Ovary (tissue), 9 donors: ENCODE results near the gene SIK2. TPM values are rescaled to one million over a fixed set of nuclear protein-coding genes. Genes with fewer than 3 reads are reported as not detected.

Experiments
- DNase-seq, 5 donors: peaks; one replicate each; pipeline ENCODE4 v3.0.0-alpha.2; 2019 to 2020
- H3K27ac ChIP-seq, 2 donors: fragments of 200-600 bp; one replicate each; pipeline versions ENCODE4 v1.5.1 to v1.8.0; 2019 to 2022
- H3K27me3 ChIP-seq: fragments of 200-600 bp; one replicate; pipeline ENCODE4 v1.8.0; 2022
- H3K36me3 ChIP-seq: fragments of 200-600 bp; sonication (generic); one replicate; pipeline ENCODE4 v1.5.1; 2019
- H3K4me1 ChIP-seq: one replicate; pipeline ENCODE4 v1.8.1; 2013; ENCODE audit warnings: mild to moderate bottlenecking, moderate library complexity; ENCODE audit not compliant: insufficient read depth
- H3K4me3 ChIP-seq: fragments of 200-600 bp; sonication (generic); one replicate; pipeline ENCODE4 v1.5.1; 2017
- H3K9me3 ChIP-seq, 2 donors: fragments of 200-600 bp in 1 of 2; sonication (generic) in 1 of 2; one replicate each; pipeline versions ENCODE4 v1.5.1 to v1.8.1; 2013 to 2019; ENCODE audit warnings: mild to moderate bottlenecking in 1 of 2, moderate library complexity in 1 of 2
- EP300 ChIP-seq: sonication (generic); formaldehyde crosslinking; IDR thresholded peaks from one replicate; pipeline ENCODE4 v1.6.1; 2017; ENCODE audit warnings: antibody characterized with exemption
- POLR2A ChIP-seq: fragments of 450-650 bp; IDR thresholded peaks from one replicate; pipeline ENCODE4 v1.6.1; 2017; ENCODE audit warnings: antibody characterized with exemption, mild to moderate bottlenecking, moderate library complexity
- WGBS, 3 donors: extraction: QIAGEN DNeasy Blood & Tissue Kit in 1 of 3; methylation state at CpG; one replicate each; pipeline versions ENCODE4 v1.1.5 to v1.1.7; 2013 to 2017; 5-methylcytosine and 5-hydroxymethylcytosine counted together
- intact Hi-C, 4 donors: fragments of 100-400 bp; cut with DNase I; formaldehyde crosslinking; loops; one replicate each; pipeline versions ENCODE4 v1.11.0 to v1.15.1; 2022 to 2023
- polyA plus RNA-seq, 2 donors: library from polyadenylated mRNA; stranded (reverse); fragments of 200-250 nt in 1 of 2; fragments of 350-450 nt in 1 of 2; fragmentation: Illumina TruSeq in 1 of 2; extraction: RNeasy Lipid Tissue Mini Kit (QIAGEN cat#74804) in 1 of 2; gene quantifications; one replicate each; pipeline ENCODE4 v1.2.3, GENCODE V29; 2013 to 2014
- total RNA-seq, 7 donors: library from RNA; depleted of rRNA in 2 of 7; stranded (reverse); fragments of >200 nt in 2 of 7; fragmentation: NEBNext Ultra II Directional in 3 of 7; extraction: Animal tissue kit (Norgen Biotek cat#: 25700) in 3 of 7; gene quantifications; one replicate each; pipeline versions ENCODE4 v1.1.0 to v1.2.4, GENCODE V29; 2016 to 2023
- TF ChIP-seq, protein P1 (sequence below), 3 donors: fragments of 450-650 bp in 2 of 3; fragments of 200-600 bp in 1 of 3; IDR thresholded peaks; one replicate each; pipeline versions ENCODE4 v1.5.1 to v1.8.0; 2016 to 2022; ENCODE audit warnings: antibody characterized with exemption in 3 of 3, mild to moderate bottlenecking in 1 of 3
- donor health status: DM: no; HTN: no; CAD: no; lungs with moderate emphysema.
- donor health status: DM: no; HTN: no; CAD: no.
- donor health status: Bipolar disorder and iron deficiency.
- donor health status: DM: yes; HTN: yes; CAD: no.
- donor health status: DM: no; HTN: no; CAD: no.
- donor health status: DM: yes; HTN: yes; CAD: no.

The SIK2 gene
- total and polyA plus RNA-seq, 9 donors = 13.7 to 50.5 (median 26.8) TPM

DNA sequence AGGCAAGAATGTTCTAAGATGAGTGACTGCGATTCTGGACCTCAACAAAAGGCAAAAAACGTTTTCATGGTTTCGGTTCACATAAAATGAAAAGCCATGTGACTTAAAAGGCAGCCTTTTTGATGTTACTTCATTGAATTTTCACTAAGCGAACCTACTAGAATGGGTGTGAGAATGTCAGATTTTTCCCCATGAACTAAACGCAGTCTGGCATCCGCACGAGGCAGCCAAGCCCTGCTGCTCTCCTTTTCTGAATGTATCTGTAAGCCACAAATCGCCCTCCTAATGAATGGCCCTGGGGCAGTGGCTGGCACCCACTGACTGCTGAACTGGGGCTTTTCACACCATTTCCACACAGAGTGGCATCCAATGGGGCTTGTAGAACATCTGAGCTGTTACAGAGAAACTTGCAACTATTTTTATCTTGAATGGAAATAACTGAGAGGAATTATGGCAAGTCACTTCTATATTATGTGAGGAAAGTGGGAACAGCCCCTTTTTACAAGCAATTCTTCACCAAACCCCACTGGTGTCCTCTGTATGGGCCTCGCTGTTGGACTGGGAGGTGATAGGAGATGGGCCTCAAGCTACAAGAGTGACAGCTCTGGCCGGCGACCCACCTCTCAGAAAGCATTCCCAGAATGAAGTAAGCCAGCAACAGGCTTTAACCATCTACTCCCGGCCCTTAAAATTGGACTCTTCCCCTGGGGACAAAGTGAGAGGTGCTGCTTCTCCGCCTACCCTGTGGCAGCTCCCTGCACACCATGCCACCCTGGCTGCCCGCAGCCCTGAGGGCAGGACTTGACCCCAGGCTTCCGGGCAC lies 134.6 kb downstream of the SIK2 start:
- WGBS, 3 donors = 62 to 66% (median 65%) methylated on average over 15 of the region's 15 CpGs
- peak in 2 of 5 donors; percentile 43 to 45 for DNase-seq
- TF ChIP-seq, protein P1, sequence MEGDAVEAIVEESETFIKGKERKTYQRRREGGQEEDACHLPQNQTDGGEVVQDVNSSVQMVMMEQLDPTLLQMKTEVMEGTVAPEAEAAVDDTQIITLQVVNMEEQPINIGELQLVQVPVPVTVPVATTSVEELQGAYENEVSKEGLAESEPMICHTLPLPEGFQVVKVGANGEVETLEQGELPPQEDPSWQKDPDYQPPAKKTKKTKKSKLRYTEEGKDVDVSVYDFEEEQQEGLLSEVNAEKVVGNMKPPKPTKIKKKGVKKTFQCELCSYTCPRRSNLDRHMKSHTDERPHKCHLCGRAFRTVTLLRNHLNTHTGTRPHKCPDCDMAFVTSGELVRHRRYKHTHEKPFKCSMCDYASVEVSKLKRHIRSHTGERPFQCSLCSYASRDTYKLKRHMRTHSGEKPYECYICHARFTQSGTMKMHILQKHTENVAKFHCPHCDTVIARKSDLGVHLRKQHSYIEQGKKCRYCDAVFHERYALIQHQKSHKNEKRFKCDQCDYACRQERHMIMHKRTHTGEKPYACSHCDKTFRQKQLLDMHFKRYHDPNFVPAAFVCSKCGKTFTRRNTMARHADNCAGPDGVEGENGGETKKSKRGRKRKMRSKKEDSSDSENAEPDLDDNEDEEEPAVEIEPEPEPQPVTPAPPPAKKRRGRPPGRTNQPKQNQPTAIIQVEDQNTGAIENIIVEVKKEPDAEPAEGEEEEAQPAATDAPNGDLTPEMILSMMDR (IDR thresholded peaks at IDR 0.05) = no peak
- no peak for TF ChIP-seq POLR2A
- no peak for TF ChIP-seq EP300

DNA sequence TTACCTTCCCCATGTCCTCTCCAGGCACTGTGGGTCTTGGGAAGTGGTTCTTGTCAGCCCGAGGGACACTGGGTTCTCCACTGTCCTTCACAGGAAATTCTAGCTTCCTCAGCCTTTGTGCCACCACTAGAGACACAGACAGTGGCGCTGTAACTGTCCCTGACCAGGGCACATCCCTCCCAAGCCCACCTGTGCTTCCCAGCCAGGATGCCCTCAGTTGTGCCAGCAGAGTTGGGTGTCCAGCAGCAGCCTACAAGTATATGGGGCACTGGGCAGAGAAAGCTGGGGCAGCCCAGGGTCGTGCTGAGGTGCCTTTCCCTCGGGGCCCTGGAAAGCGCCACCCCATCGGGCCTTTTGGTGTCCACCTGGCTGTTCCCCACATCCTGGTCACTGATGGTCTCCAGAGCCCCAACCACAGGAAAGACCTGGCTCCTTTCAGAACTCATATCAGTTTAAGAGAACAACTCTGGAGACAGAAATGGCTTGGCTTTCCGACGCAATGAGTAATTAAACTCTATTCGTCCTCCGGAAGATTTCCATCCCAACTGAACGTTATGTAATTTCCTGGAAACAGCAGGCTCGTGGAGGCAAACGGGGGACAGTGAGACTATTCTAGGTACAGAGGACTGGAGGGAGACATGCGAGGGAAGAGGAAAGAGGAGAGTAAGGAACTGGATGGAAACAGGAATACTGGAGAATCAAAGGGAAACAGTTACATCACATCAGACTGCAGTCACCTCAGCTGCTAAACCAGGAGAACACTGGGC lies 135.4 kb downstream of the SIK2 start:
- intact Hi-C loops = loop anchor here in 2 of 4 donors (2.0 to 10.0 kb wide), 2 partner anchors 133 to 135 kb away; partner anchors contain the start of gene SIK2 (in 2 of the 2)
- H3K27ac ChIP-seq = peak overlapping the region; percentile 90 to 98
- H3K4me1 ChIP-seq = peaks cover 45% of the 10 kb centered on the region

More for the DNA sequence above, 134.6 kb downstream of the SIK2 start:
- Histone ChIP-seq H3K4me1 (peaks cover 51% of the 10 kb centered on the region), H3K4me3 (no peak overlapping the region), H3K27me3 (no peaks in the 10 kb centered on the region), H3K9me3 (no peaks in the 10 kb centered on the region), H3K36me3 (no peaks in the 10 kb centered on the region), H3K27ac (peak overlapping the region; percentile 90 to 98)
- intact Hi-C loops = loop anchor here in 2 of 4 donors (2.0 to 10.0 kb wide), 2 partner anchors 132 to 134 kb away; partner anchors contain the start of gene SIK2 (in 2 of the 2)

DNA sequence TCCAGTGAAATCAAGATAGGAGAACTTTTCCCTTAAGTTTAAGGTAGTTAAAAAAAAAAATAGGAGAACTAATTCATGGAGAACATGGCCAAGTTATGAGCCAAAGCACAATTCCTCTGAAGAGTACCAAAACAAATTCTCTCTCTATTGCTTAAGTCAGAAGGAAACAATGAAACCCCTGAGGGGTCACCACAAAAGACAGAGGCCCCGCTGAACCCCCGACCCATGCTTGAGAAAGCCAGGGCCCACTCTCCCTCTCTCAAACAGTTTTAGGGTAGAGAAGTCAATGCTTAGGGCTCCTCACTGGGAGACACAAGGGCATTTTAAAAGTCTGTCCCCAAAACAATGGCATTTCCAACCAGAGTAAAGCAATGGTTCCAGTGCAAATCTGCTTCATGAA lies 137.1 kb downstream of the SIK2 start:
- TF ChIP-seq EP300 = no peak
- no peak for TF ChIP-seq POLR2A
- TF ChIP-seq, protein P1 (IDR thresholded peaks at IDR 0.05) = no peak
- peak overlapping the region in 1 of 2 donors; percentile 28 for H3K27ac ChIP-seq

More for the DNA sequence above, 135.4 kb downstream of the SIK2 start:
- H3K4me3 ChIP-seq = no peak overlapping the region
- WGBS, 3 donors = 35 to 47% (median 37%) methylated on average over 14 of the region's 14 CpGs
- TF ChIP-seq POLR2A (no peak), EP300 (peak; percentile 57)
- TF ChIP-seq, protein P1 (IDR thresholded peaks at IDR 0.05) = no peak
- no peaks in the 10 kb centered on the region for H3K9me3 ChIP-seq
- no peaks in the 10 kb centered on the region for H3K27me3 ChIP-seq
- peak in 3 of 5 donors; percentile 46 to 47 (median 47) for DNase-seq
- no peaks in the 10 kb centered on the region for H3K36me3 ChIP-seq

DNA sequence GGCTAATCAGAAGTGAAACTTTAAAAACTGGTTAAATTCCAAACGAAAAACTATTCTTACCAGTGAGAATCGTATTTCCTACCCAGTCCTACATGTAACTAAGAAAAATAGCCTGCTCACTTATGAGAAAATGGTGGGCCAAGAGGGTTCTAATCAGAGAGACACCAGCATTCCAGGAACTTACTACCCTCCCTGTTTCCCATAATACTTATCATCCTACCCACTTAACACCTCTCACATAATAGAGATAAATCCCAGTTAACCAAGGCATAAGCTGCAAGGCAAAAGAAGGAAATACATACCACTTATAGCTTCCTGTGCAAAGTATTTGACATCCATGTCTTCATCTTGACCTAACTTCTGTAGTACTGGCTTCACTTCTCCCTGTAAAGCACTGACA lies 139.5 kb downstream of the SIK2 start:
- H3K27ac ChIP-seq = no peak overlapping the region
- H3K4me1 ChIP-seq = peaks cover 29% of the 10 kb centered on the region
- H3K9me3 ChIP-seq = no peaks in the 10 kb centered on the region
- no peak for DNase-seq
- TF ChIP-seq, protein P1 (IDR thresholded peaks at IDR 0.05) = no peak
- TF ChIP-seq POLR2A (no peak), EP300 (no peak)
- H3K27me3 ChIP-seq = no peaks in the 10 kb centered on the region
- no peak overlapping the region for H3K4me3 ChIP-seq
- WGBS, 3 donors = 75 to 83% (median 79%) methylated on average over 2 of the region's 2 CpGs
- intact Hi-C loops = no loop called here
- H3K36me3 ChIP-seq = no peaks in the 10 kb centered on the region

More for the DNA sequence above, 137.1 kb downstream of the SIK2 start:
- no peaks in the 10 kb centered on the region for H3K9me3 ChIP-seq
- intact Hi-C loops = loop anchor here in 1 of 4 donors (10.0 kb wide), 1 partner anchor 134 kb away; the partner anchor contains the start of gene SIK2
- no peak overlapping the region for H3K4me3 ChIP-seq
- H3K36me3 ChIP-seq = no peaks in the 10 kb centered on the region
- no peaks in the 10 kb centered on the region for H3K27me3 ChIP-seq
- no peak for DNase-seq
- 95 to 98% (median 97%) methylated on average over 2 of the region's 2 CpGs for WGBS, 3 donors
- peaks cover 35% of the 10 kb centered on the region for H3K4me1 ChIP-seq
